Heart right ventricle (tissue), 16 donors: ENCODE measurements around the gene SND1. TPM values are rescaled to one million over a fixed set of nuclear protein-coding genes. Genes with fewer than 3 reads are reported as not detected.

Experiments used
- ATAC-seq, 8 donors: fragments of 200-7000 bp; cut with Tn5 transposase; one replicate each; pipeline ENCODE4 v1.9.1; 2020; ENCODE audit warnings: mild to moderate bottlenecking in 8 of 8, moderate library complexity in 8 of 8, moderate number of reproducible peaks in 1 of 8
- DNase-seq, 2 donors: peaks; one replicate each; pipeline ENCODE4 v3.0.0-alpha.2; 2020
- H3K27ac ChIP-seq, 10 donors: fragments of 200-600 bp; sonication (generic) in 2 of 10; one replicate each; pipeline versions ENCODE4 v1.5.0 to v1.8.0; 2020 to 2022; ENCODE audit warnings: mild to moderate bottlenecking in 3 of 10
- H3K27me3 ChIP-seq, 7 donors: fragments of 200-600 bp; one replicate each; pipeline ENCODE4 v1.8.0; 2021 to 2022; ENCODE audit warnings: mild to moderate bottlenecking in 2 of 7
- H3K36me3 ChIP-seq, 9 donors: fragments of 200-600 bp; sonication (generic) in 1 of 9; one replicate each; pipeline versions ENCODE4 v1.5.0 to v1.8.0; 2020 to 2022; ENCODE audit warnings: mild to moderate bottlenecking in 2 of 9
- H3K4me1 ChIP-seq, 9 donors: fragments of 200-600 bp; sonication (generic) in 1 of 9; one replicate each; pipeline versions ENCODE4 v1.5.0 to v1.8.0; 2020 to 2022; ENCODE audit warnings: mild to moderate bottlenecking in 4 of 9
- H3K4me3 ChIP-seq, 10 donors: fragments of 200-600 bp; sonication (generic) in 2 of 10; one replicate each; pipeline versions ENCODE4 v1.5.0 to v1.8.0; 2020 to 2022; ENCODE audit warnings: mild to moderate bottlenecking in 7 of 10, moderate library complexity in 2 of 10
- H3K9me3 ChIP-seq, 11 donors: fragments of 200-600 bp in 10 of 11; sonication (generic) in 2 of 11; one replicate each; pipeline versions ENCODE4 v1.5.0 to v1.8.0; 2013 to 2022; ENCODE audit warnings: mild to moderate bottlenecking in 2 of 11, control low read depth in 1 of 11, moderate library complexity in 1 of 11
- CTCF ChIP-seq, 9 donors: fragments of 200-600 bp; sonication (generic) in 2 of 9; IDR thresholded peaks; one replicate each; pipeline versions ENCODE4 v1.5.0 to v1.8.0; 2021 to 2022; ENCODE audit warnings: antibody characterized with exemption in 9 of 9, mild to moderate bottlenecking in 5 of 9, moderate library complexity in 1 of 9
- WGBS, 2 donors: extraction: QIAGEN DNeasy Blood & Tissue Kit; methylation state at CpG; one replicate each; pipeline ENCODE4 v1.1.7; 2013; ENCODE audit warnings: inconsistent platforms in 1 of 2; 5-methylcytosine and 5-hydroxymethylcytosine counted together
- intact Hi-C, 10 donors: fragments of 100-400 bp; cut with DNase I; formaldehyde crosslinking; loops; one replicate each; pipeline versions ENCODE4 v1.11.1 to v1.14.2; 2022
- polyA plus RNA-seq, 2 donors: library from polyadenylated mRNA; stranded (reverse); fragments of 200-250 nt; gene quantifications; one replicate each; pipeline ENCODE4 v1.2.3, GENCODE V29; 2013
- total RNA-seq, 10 donors: library from RNA; stranded (reverse); fragmentation: NEBNext Ultra II Directional in 3 of 10; extraction: Animal tissue kit (Norgen Biotek cat#: 25700) in 3 of 10; gene quantifications; one replicate each; pipeline versions ENCODE4 v1.2.1 to v1.2.4, GENCODE V29; 2021 to 2023
- donor health status: Arrhythmogenic right ventricular cardiomyopathy.
- donor health status: ischemic (EF 13 %, LVEDD 7.1; RV severe dilation, severe dysfunction).
- donor health status: healthy with polysubstance abuse.
- donor health status: DM: no; HTN: yes; CAD: no.
- donor health status: DM: no; HTN: no; CAD: no.
- donor health status: ischemic (EF 25% LVEDD 6.9; RV normal size, moderate dysfunction).
- donor health status: ischemic (EF 25% LVEDD 5.7; RV mildly dilated, moderate dysfunction).
- donor health status: healthy.
- donor health status: DM: yes; HTN: yes; CAD: no.
- donor health status: Ischemic cardiomyopathy.
- donor health status: ischemic (EF 35%, LVEDD 5.7; RV mildly dilated, moderate dysfunction).
- donor health status: nonischemic (EF 11% LVEDD 7.7; RV severe dilation, severe dysfunction).
- donor health status: DM: yes; HTN: yes; CAD: no.
- donor health status: PGD.
- donor health status: ischemic (EF 29% LVEDD 5.4; RV normal size, mild dysfunction).
- donor health status: nonischemic (EF 23%, LVEDD 6.1; RV moderate dilation, normal function).

Gene SND1
- total and polyA plus RNA-seq, 12 donors, result 39.9 to 107 (median 80.8) TPM

DNA sequence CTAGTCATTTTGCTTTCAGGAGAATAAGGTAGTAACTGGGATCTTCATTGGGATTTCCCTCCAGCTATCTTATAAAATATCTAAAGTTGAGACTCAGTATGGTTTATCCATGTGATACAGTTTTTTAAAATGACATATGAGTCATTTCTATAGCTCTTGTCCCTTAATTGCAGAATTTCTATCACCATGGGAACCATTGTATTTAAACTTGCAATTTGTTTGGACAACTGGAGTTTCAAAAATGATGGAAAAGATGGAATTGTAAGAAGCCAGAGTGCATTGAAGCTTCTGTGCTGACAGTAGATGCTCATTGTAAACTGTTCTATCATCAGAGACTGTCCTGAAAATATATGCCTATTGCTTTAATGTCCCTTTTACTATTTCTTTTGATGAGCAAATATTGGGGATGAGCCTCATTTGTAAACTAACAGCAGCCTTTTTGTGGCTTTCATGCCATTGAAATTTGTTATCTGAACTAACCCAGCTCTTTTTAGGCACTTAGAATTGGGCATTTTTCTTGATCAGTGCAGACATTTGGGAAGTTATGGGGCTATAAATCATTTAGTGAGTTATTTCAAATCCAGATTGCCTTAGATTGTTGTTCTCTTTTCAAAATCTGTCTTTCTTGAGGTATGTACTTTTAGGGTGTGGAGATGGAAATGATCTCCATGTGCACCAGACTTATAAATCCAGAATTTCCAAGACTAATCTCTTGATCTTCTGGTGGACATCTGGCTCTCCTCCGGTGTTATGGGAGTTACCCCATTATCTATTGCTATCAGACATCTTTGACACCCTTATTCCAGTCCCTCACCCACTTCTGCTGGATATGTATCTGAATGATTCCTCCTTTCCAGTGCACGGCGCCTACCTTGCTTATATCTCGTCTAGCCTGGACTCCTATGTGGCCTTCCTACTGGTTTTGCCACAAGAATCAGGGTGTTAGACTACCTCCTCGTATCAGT lies 159.0 kb downstream of the SND1 start:
- peaks cover 0 to 33% (median 0%) of the 10 kb centered on the region in 9 donors for H3K36me3 ChIP-seq
- intact Hi-C loops, result no loop called here
- H3K27me3 ChIP-seq, result no peaks in the 10 kb centered on the region
- peaks cover 0 to 16% (median 6%) of the 10 kb centered on the region in 9 donors for H3K4me1 ChIP-seq
- ATAC-seq (no peak), DNase-seq (no peak)
- H3K4me3 ChIP-seq, result no peak overlapping the region
- no peaks in the 10 kb centered on the region for H3K9me3 ChIP-seq
- no peak overlapping the region for H3K27ac ChIP-seq
- WGBS, 2 donors, result 97% methylated on average over 5 of the region's 5 CpGs
- TF ChIP-seq CTCF (IDR thresholded peaks at IDR 0.05), result no peak

- no peaks in the 10 kb centered on the region for H3K27me3 ChIP-seq
- DNase-seq (no peak), ATAC-seq (peak in 1 of 8 donors; percentile 59)
- H3K27ac ChIP-seq, result no peak overlapping the region
- peaks cover 0 to 16% (median 6%) of the 10 kb centered on the region in 9 donors for H3K4me1 ChIP-seq
- WGBS, 2 donors, result 89 to 90% methylated on average over 3 of the region's 3 CpGs
- H3K4me3 ChIP-seq, result no peak overlapping the region
- intact Hi-C loops, result no loop called here
- no peak for TF ChIP-seq CTCF (IDR thresholded peaks at IDR 0.05)
- H3K36me3 ChIP-seq, result peaks cover 0 to 29% (median 0%) of the 10 kb centered on the region in 9 donors
- no peaks in the 10 kb centered on the region for H3K9me3 ChIP-seq
These were observed 160.5 kb downstream of the SND1 start for GRCh38 chr7:127812540-127812939.

GRCh38 chr7:127813991-127814541 lies 162.1 kb downstream of the SND1 start:
- 79 to 80% methylated on average over 4 of the region's 4 CpGs for WGBS, 2 donors
- ATAC-seq, result no peak
- TF ChIP-seq CTCF (IDR thresholded peaks at IDR 0.05), result no peak
- H3K27ac ChIP-seq, result no peak overlapping the region
- H3K27me3 ChIP-seq, result no peaks in the 10 kb centered on the region
- H3K36me3 ChIP-seq, result peaks cover 0 to 14% (median 0%) of the 10 kb centered on the region in 9 donors
- intact Hi-C loops, result no loop called here
- no peak for DNase-seq
- H3K4me3 ChIP-seq, result no peak overlapping the region
- H3K9me3 ChIP-seq, result no peaks in the 10 kb centered on the region
- peaks cover 0 to 16% (median 6%) of the 10 kb centered on the region in 9 donors for H3K4me1 ChIP-seq

GRCh38 chr7:127815631-127816145 lies 163.7 kb downstream of the SND1 start:
- H3K27me3 ChIP-seq, result no peaks in the 10 kb centered on the region
- no peak for ATAC-seq
- TF ChIP-seq CTCF (IDR thresholded peaks at IDR 0.05), result no peak
- intact Hi-C loops, result loop anchor here in 1 of 10 donors (5.0 kb wide), 1 partner anchor 57 kb away; no protein-coding TSS in a partner anchor
- no peak overlapping the region for H3K27ac ChIP-seq
- peaks cover 0 to 24% (median 6%) of the 10 kb centered on the region in 9 donors for H3K4me1 ChIP-seq
- no peaks in the 10 kb centered on the region for H3K36me3 ChIP-seq
- WGBS, 2 donors, result 42 to 60% methylated on average over 3 of the region's 3 CpGs
- H3K9me3 ChIP-seq, result no peaks in the 10 kb centered on the region
- DNase-seq, result no peak
- no peak overlapping the region for H3K4me3 ChIP-seq
